Measurements from ENCODE around the gene SNRPB2.

- TF ChIP-seq CTCF (conservative IDR thresholded peaks at IDR 0.05; ENCODE audit: low read length): no peak
- TF ChIP-seq EZH2phosphoT487 (IDR thresholded peaks at IDR 0.05; ENCODE audit: borderline replicate concordance, low read depth, low read length): no peak
Observed at GRCh38 chr20:16764560-16764959, 34.7 kb downstream of the SNRPB2 start.

All from OCI-LY7 (cell line).